ENCODE results near the gene ROR1.

Gene ROR1

DNA sequence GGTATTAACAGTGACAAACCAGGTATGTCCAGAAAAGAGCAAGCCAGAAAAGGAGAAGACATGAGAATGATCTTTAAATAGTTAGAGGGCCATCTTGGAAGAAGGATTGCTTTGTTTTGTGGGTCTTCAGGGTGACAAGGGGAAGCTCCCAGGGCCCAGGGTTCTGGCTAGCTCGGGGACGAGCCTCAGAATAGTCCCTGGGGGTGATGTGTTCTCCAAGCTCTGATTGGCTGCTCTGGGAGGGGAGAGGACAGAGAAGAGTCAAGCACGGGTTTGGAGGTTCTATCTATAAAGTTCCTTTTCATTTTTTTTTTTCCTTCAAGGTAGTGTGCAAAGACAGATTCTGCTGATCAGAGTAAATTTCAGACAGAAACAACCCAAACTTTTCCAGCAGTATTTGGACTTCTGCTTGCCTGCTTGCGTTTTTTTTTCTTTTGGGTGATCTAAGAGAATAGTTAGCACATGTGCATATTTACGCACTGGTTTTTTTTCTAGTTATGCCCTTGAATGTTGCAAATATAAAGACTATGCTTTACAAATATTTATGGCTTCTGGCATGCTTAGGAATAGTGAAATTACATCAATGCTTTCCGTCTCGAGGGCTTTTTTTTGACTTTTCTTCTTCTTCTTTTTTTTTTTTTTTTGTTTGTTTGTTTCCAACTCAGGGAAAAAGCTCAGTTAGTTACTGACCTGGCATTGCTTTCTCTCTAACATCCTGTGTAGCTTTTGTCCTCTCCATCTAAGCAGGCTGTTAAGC lies 59.7 kb downstream of the ROR1 start:
- ATAC-seq, result no peak
- no peak for TF ChIP-seq ZNF8 (CRISPR knock-in tag; IDR thresholded peaks at IDR 0.05)
- no peak for TF ChIP-seq ZFP30 (CRISPR knock-in tag; IDR thresholded peaks at IDR 0.05)
- TF ChIP-seq PPARA (CRISPR knock-in tag; IDR thresholded peaks at IDR 0.05; ENCODE audit: borderline replicate concordance), result no peak
- TF ChIP-seq OSR1 (CRISPR knock-in tag; IDR thresholded peaks at IDR 0.05), result no peak
- TF ChIP-seq SNAI2 (CRISPR knock-in tag; IDR thresholded peaks at IDR 0.05), result no peak
- no peak for TF ChIP-seq TOX (CRISPR knock-in tag; IDR thresholded peaks at IDR 0.05; ENCODE audit: borderline replicate concordance)
- TF ChIP-seq POU6F1 (CRISPR knock-in tag; IDR thresholded peaks at IDR 0.05; ENCODE audit: borderline replicate concordance, low read depth), result no peak
- no peak for TF ChIP-seq BACH2 (CRISPR knock-in tag; IDR thresholded peaks at IDR 0.05; ENCODE audit: borderline replicate concordance)
- no peak for TF ChIP-seq ESRRG (CRISPR knock-in tag; IDR thresholded peaks at IDR 0.05)

- ATAC-seq, result no peak
- no peak for TF ChIP-seq PATZ1 (CRISPR knock-in tag; IDR thresholded peaks at IDR 0.05; ENCODE audit: borderline replicate concordance)
- no peak for TF ChIP-seq PPARA (CRISPR knock-in tag; IDR thresholded peaks at IDR 0.05; ENCODE audit: borderline replicate concordance)
- no peak for TF ChIP-seq ZNF565 (CRISPR knock-in tag; conservative IDR thresholded peaks at IDR 0.05; ENCODE audit: low read depth)
- TF ChIP-seq, protein P1, sequence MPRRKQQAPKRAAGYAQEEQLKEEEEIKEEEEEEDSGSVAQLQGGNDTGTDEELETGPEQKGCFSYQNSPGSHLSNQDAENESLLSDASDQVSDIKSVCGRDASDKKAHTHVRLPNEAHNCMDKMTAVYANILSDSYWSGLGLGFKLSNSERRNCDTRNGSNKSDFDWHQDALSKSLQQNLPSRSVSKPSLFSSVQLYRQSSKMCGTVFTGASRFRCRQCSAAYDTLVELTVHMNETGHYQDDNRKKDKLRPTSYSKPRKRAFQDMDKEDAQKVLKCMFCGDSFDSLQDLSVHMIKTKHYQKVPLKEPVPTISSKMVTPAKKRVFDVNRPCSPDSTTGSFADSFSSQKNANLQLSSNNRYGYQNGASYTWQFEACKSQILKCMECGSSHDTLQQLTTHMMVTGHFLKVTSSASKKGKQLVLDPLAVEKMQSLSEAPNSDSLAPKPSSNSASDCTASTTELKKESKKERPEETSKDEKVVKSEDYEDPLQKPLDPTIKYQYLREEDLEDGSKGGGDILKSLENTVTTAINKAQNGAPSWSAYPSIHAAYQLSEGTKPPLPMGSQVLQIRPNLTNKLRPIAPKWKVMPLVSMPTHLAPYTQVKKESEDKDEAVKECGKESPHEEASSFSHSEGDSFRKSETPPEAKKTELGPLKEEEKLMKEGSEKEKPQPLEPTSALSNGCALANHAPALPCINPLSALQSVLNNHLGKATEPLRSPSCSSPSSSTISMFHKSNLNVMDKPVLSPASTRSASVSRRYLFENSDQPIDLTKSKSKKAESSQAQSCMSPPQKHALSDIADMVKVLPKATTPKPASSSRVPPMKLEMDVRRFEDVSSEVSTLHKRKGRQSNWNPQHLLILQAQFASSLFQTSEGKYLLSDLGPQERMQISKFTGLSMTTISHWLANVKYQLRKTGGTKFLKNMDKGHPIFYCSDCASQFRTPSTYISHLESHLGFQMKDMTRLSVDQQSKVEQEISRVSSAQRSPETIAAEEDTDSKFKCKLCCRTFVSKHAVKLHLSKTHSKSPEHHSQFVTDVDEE (CRISPR knock-in tag; IDR thresholded peaks at IDR 0.05), result no peak
- no peak for TF ChIP-seq POU6F1 (CRISPR knock-in tag; IDR thresholded peaks at IDR 0.05; ENCODE audit: borderline replicate concordance, low read depth)
- TF ChIP-seq ZFP3 (CRISPR knock-in tag; IDR thresholded peaks at IDR 0.05), result no peak
- no peak; the same call in 1 of the 2 replicates for TF ChIP-seq ISL1 (CRISPR knock-in tag; IDR thresholded peaks at IDR 0.05)
- no peak for TF ChIP-seq CSRNP3 (CRISPR knock-in tag; IDR thresholded peaks at IDR 0.05)
- no peak for TF ChIP-seq ARNTL (CRISPR knock-in tag; IDR thresholded peaks at IDR 0.05; ENCODE audit: borderline replicate concordance, low read depth)
- TF ChIP-seq BACH2 (CRISPR knock-in tag; IDR thresholded peaks at IDR 0.05; ENCODE audit: borderline replicate concordance), result no peak
- TF ChIP-seq GLIS3 (CRISPR knock-in tag; IDR thresholded peaks at IDR 0.05), result no peak
- no peak for TF ChIP-seq CSDC2 (CRISPR knock-in tag; IDR thresholded peaks at IDR 0.05)
- no peak for TF ChIP-seq TOX (CRISPR knock-in tag; IDR thresholded peaks at IDR 0.05; ENCODE audit: borderline replicate concordance)
- TF ChIP-seq ZNF8 (CRISPR knock-in tag; IDR thresholded peaks at IDR 0.05), result no peak
Measured at GRCh38 chr1:63835128-63835527, 61.3 kb downstream of the ROR1 start.

GRCh38 chr1:63836374-63836773 lies 62.6 kb downstream of the ROR1 start:
- no peak for ATAC-seq
- TF ChIP-seq PPARA (CRISPR knock-in tag; IDR thresholded peaks at IDR 0.05; ENCODE audit: borderline replicate concordance) (no peak), ZNF565 (CRISPR knock-in tag; conservative IDR thresholded peaks at IDR 0.05; ENCODE audit: low read depth) (no peak), TOX (CRISPR knock-in tag; IDR thresholded peaks at IDR 0.05; ENCODE audit: borderline replicate concordance) (no peak), ZNF8 (CRISPR knock-in tag; IDR thresholded peaks at IDR 0.05) (no peak), ZNF70 (CRISPR knock-in tag; IDR thresholded peaks at IDR 0.05) (no peak), CSDC2 (CRISPR knock-in tag; IDR thresholded peaks at IDR 0.05) (no peak), BACH2 (CRISPR knock-in tag; IDR thresholded peaks at IDR 0.05; ENCODE audit: borderline replicate concordance) (no peak), ZC3H10 (CRISPR knock-in tag; IDR thresholded peaks at IDR 0.05) (no peak)

Measured in SK-N-SH treated with all-trans-retinoic acid at 6 μM for 48 hours (cell line).